GM21717 (cell line): ENCODE measurements around the gene DGKH.
"Not testable (repeated sequence)": the region's sequence is repeated elsewhere in the genome, so short reads cannot be mapped to it uniquely, and the experiment has no call there.

Source experiments
- ATAC-seq: cut with Tn5 transposase; IDR thresholded peaks from one replicate; pipeline ENCODE4 v1.9.1; 2021; ENCODE audit warnings: mild to moderate bottlenecking, moderate library complexity; ENCODE audit not compliant: unreplicated experiment

Gene DGKH

GRCh38 chr13:42071672-42072419, 23.4 kb downstream of the DGKH start:
- no peak for ATAC-seq

- no peak for ATAC-seq
Observed at GRCh38 chr13:42073683-42074082, 25.2 kb downstream of the DGKH start.

- ATAC-seq = no peak
Observed at GRCh38 chr13:42075517-42075916, 27.1 kb downstream of the DGKH start.

GRCh38 chr13:42076309-42076713, 27.9 kb downstream of the DGKH start:
- no peak for ATAC-seq

- no peak for ATAC-seq
Observed at GRCh38 chr13:42078128-42078808, 29.8 kb downstream of the DGKH start.

- no peak for ATAC-seq
Observed at GRCh38 chr13:42083138-42083770, 34.8 kb downstream of the DGKH start.

GRCh38 chr13:42084722-42085121, 36.3 kb downstream of the DGKH start:
- ATAC-seq = no peak

GRCh38 chr13:42086582-42086981, 38.1 kb downstream of the DGKH start:
- no peak for ATAC-seq

GRCh38 chr13:42094516-42095040, 46.1 kb downstream of the DGKH start:
- no peak for ATAC-seq

- not testable (repeated sequence) for ATAC-seq
Observed at GRCh38 chr13:42096222-42096621, 47.8 kb downstream of the DGKH start.

GRCh38 chr13:42099962-42100675, 51.7 kb downstream of the DGKH start:
- no peak for ATAC-seq

- no peak for ATAC-seq
Observed at GRCh38 chr13:42100960-42101359, 52.5 kb downstream of the DGKH start.

- no peak for ATAC-seq
Observed at GRCh38 chr13:42101821-42102585, 53.6 kb downstream of the DGKH start.

GRCh38 chr13:42102961-42103865, 54.8 kb downstream of the DGKH start:
- ATAC-seq = no peak

GRCh38 chr13:42106998-42107397, 58.5 kb downstream of the DGKH start:
- ATAC-seq = no peak

GRCh38 chr13:42107421-42107820, 59.0 kb downstream of the DGKH start:
- ATAC-seq = no peak

- ATAC-seq = no peak
Observed at GRCh38 chr13:42108217-42108616, 59.8 kb downstream of the DGKH start.

GRCh38 chr13:42109957-42110356, 61.5 kb downstream of the DGKH start:
- ATAC-seq = no peak

- ATAC-seq = no peak
Observed at GRCh38 chr13:42110410-42111155, 62.1 kb downstream of the DGKH start.
